PC-9 (cell line): Measurements from ENCODE around the gene COL27A1. TPM values are rescaled to one million over a fixed set of nuclear protein-coding genes. Genes with fewer than 3 reads are reported as not detected.

Experiments used
- BruUV-seq: library from RNA; stranded (reverse); fragments of 400-500 nt; replicated peaks from 2 replicates; lab custom pipeline; 2021; lab: Mats Ljungman, UMichigan
- CTCF ChIA-PET: fragments of 300-600 bp; sonication (Branson Sonifier 250); formaldehyde crosslinking; loops from one replicate; lab custom pipeline; 2022; ENCODE audit warnings: antibody characterized with exemption; lab: Charles Lee
- POLR2A ChIA-PET: fragments of 300-600 bp; sonication (Branson Sonifier 250); formaldehyde crosslinking; loops from one replicate; lab custom pipeline; 2022; ENCODE audit warnings: antibody characterized with exemption; ENCODE audit not compliant: unreplicated experiment; lab: Charles Lee
- DNase-seq, 2 experiments: peaks; one replicate each; pipeline versions ENCODE4 v3.0.0 to v3.0.0-alpha.2; 2015 to 2022; ENCODE audit warnings: mixed read lengths in 1 of 2
- H2AFZ ChIP-seq: fragments of 200-600 bp; sonication (generic); 2 replicates; pipeline ENCODE4 v1.8.1; 2017; ENCODE audit warnings: antibody characterized with exemption
- H3F3A ChIP-seq: fragments of 200-600 bp; sonication (generic); 2 replicates; pipeline ENCODE4 v1.8.1; 2017; ENCODE audit warnings: antibody characterized with exemption, mild to moderate bottlenecking, low read depth; ENCODE audit not compliant: insufficient read depth
- H3K27ac ChIP-seq: fragments of 200-600 bp; sonication (generic); 2 replicates; pipeline ENCODE4 v1.6.1; 2016; ENCODE audit warnings: mixed run types
- H3K27me3 ChIP-seq: fragments of 200-600 bp; sonication (generic); 2 replicates; pipeline ENCODE4 v1.6.1; 2016; ENCODE audit warnings: low read depth, mixed run types; ENCODE audit not compliant: insufficient read depth
- H3K36me3 ChIP-seq: fragments of 200-600 bp; sonication (generic); 2 replicates; pipeline ENCODE4 v1.6.1; 2016; ENCODE audit warnings: low read depth, mixed run types
- H3K4me1 ChIP-seq: fragments of 200-600 bp; sonication (generic); replicated peaks from 2 replicates; pipeline ENCODE4 v1.6.1; 2016; ENCODE audit warnings: mixed run types; ENCODE audit not compliant: insufficient read depth
- H3K4me2 ChIP-seq: fragments of 200-600 bp; sonication (generic); 2 replicates; pipeline ENCODE4 v1.6.1; 2017; ENCODE audit warnings: mixed run types
- H3K4me3 ChIP-seq: fragments of 200-600 bp; sonication (generic); 2 replicates; pipeline ENCODE4 v1.6.1; 2016; ENCODE audit warnings: mixed run types
- H3K79me2 ChIP-seq: fragments of 200-600 bp; sonication (generic); 2 replicates; pipeline ENCODE4 v1.6.1; 2017; ENCODE audit warnings: low read depth, mixed run types
- H3K9me2 ChIP-seq: fragments of 200-600 bp; sonication (generic); 2 replicates; pipeline ENCODE4 v1.8.1; 2017; ENCODE audit warnings: mild to moderate bottlenecking; ENCODE audit not compliant: insufficient read depth
- H3K9me3 ChIP-seq: fragments of 200-600 bp; sonication (generic); 2 replicates; pipeline ENCODE4 v1.8.1; 2016; ENCODE audit warnings: low read depth; ENCODE audit not compliant: insufficient read depth
- H4K20me1 ChIP-seq: fragments of 200-600 bp; sonication (generic); 2 replicates; pipeline ENCODE4 v1.8.1; 2017; ENCODE audit not compliant: insufficient read depth
- EZH2 ChIP-seq: fragments of 200-600 bp; sonication (generic); IDR thresholded peaks from 2 replicates; pipeline ENCODE4 v1.8.0; 2017; ENCODE audit warnings: antibody characterized with exemption, low read depth
- intact Hi-C: fragments of 100-400 bp; cut with micrococcal nuclease; formaldehyde crosslinking; loops from one replicate; pipeline ENCODE4 v1.10.0; 2022; ENCODE audit not compliant: unreplicated experiment
- total RNA-seq: library from RNA; stranded (reverse); gene quantifications from 2 replicates; pipeline ENCODE4 v1.2.3, GENCODE V29; 2021
- TF ChIP-seq, protein P1 (sequence below): fragments of 200-600 bp; sonication (generic); conservative IDR thresholded peaks from 2 replicates; pipeline ENCODE4 v1.6.1; 2017; ENCODE audit warnings: mixed run types, antibody characterized with exemption, mild to moderate bottlenecking, moderate library complexity

Gene COL27A1
- total RNA-seq, 1 experiment from 2014 or later = 0.39 TPM

DNA sequence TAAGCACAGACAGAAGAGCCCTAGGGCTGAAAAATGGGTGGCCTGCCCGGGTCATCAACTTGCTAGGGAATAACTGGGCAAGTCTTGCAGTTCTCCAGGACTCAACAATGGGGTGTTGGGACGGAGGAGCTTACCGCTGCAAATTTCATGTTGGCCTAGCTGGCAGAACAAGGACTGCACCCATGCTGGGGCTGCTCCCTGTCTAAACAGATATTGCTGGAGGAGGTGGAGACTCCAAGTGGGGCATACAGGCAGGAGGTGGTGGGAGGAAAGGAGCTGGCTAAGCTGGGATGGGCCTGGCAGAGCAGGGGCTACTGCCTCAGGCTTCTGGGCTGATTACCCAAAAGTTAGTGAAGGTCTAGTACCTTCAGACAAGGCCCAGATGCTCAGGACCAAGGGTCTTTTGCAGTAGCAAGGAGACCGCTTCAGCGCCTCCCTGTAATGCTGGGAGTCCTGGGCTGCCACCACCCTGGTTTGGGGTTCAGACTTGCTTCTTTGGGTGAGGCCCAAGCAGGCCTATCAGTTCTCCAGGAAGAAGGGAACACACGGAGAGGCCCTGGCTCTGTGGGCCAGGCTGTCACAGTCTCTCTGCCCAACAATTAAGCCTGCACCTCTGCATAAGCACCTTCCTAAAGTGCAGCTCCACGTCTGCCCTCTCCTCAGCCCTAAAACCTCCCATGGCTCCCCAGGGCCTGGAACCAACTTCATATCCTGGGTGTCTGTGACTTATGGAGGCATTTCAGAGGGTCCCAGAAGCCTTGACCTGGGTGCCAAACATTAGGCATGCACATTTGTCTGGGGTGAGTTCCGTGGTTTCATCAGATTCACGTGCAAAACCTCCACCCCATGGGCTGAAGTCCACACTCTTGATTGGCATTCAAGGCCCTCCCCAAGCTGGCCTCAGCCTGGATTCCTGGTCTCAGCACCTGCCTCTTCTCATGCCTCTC, 32.0 kb upstream of the COL27A1 start:
- no peak for DNase-seq
- H4K20me1 ChIP-seq = no peaks in the 10 kb centered on the region
- CTCF ChIA-PET = no interaction called here
- no peaks in the 10 kb centered on the region for H3K9me3 ChIP-seq
- H3K4me2 ChIP-seq = no peak overlapping the region
- H3K4me1 ChIP-seq = no peaks in the 10 kb centered on the region
- H3K9me2 ChIP-seq = no peaks in the 10 kb centered on the region
- no peak overlapping the region for H3K4me3 ChIP-seq
- no TSS peak for BruUV-seq
- no peak overlapping the region for H2AFZ ChIP-seq
- no peaks in the 10 kb centered on the region for H3K79me2 ChIP-seq
- POLR2A ChIA-PET = interaction anchor here (0.9 kb wide), 1 partner anchor 222 kb away, joined by 7 read pairs; no protein-coding TSS in a partner anchor
- intact Hi-C loops = no loop called here
- H3K36me3 ChIP-seq = no peaks in the 10 kb centered on the region
- no peak for TF ChIP-seq EZH2
- TF ChIP-seq, protein P1, sequence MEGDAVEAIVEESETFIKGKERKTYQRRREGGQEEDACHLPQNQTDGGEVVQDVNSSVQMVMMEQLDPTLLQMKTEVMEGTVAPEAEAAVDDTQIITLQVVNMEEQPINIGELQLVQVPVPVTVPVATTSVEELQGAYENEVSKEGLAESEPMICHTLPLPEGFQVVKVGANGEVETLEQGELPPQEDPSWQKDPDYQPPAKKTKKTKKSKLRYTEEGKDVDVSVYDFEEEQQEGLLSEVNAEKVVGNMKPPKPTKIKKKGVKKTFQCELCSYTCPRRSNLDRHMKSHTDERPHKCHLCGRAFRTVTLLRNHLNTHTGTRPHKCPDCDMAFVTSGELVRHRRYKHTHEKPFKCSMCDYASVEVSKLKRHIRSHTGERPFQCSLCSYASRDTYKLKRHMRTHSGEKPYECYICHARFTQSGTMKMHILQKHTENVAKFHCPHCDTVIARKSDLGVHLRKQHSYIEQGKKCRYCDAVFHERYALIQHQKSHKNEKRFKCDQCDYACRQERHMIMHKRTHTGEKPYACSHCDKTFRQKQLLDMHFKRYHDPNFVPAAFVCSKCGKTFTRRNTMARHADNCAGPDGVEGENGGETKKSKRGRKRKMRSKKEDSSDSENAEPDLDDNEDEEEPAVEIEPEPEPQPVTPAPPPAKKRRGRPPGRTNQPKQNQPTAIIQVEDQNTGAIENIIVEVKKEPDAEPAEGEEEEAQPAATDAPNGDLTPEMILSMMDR = no peak
- peaks cover 83% of the 10 kb centered on the region for H3K27me3 ChIP-seq
- H3K27ac ChIP-seq = no peak overlapping the region
- H3F3A ChIP-seq = no peaks in the 10 kb centered on the region

DNA sequence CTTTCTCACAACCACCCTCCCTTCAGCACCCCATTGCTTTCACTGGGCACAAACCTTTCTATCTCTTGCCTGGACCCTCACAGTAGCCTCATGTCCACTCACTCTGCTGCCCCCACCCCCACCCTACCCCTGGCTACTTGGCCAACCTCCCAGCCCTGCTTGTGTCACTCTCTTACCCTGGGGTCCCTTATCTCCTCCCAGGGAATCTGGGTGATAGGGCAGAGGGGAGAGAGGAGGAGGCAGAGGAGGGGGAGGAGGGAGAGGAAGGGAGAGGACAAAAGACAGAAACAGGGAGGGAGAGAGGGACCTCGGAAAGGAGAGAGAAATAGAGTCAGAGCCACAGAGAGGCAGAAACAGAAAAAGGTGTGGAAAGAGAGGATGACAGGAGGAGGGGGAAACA, 31.2 kb upstream of the COL27A1 start:
- H3K9me2 ChIP-seq = no peaks in the 10 kb centered on the region
- no peak overlapping the region for H3K4me3 ChIP-seq
- no peaks in the 10 kb centered on the region for H3K9me3 ChIP-seq
- H3K4me2 ChIP-seq = no peak overlapping the region
- H3F3A ChIP-seq = no peaks in the 10 kb centered on the region
- no peak overlapping the region for H3K27ac ChIP-seq
- intact Hi-C loops = no loop called here
- no peaks in the 10 kb centered on the region for H3K79me2 ChIP-seq
- H3K36me3 ChIP-seq = no peaks in the 10 kb centered on the region
- H2AFZ ChIP-seq = no peak overlapping the region
- POLR2A ChIA-PET = no interaction called here
- no peaks in the 10 kb centered on the region for H4K20me1 ChIP-seq
- H3K27me3 ChIP-seq = peaks cover 76% of the 10 kb centered on the region
- BruUV-seq = no TSS peak
- CTCF ChIA-PET = no interaction called here
- H3K4me1 ChIP-seq = no peaks in the 10 kb centered on the region
- TF ChIP-seq, protein P1 = no peak
- TF ChIP-seq EZH2 = no peak
- no peak for DNase-seq

DNA sequence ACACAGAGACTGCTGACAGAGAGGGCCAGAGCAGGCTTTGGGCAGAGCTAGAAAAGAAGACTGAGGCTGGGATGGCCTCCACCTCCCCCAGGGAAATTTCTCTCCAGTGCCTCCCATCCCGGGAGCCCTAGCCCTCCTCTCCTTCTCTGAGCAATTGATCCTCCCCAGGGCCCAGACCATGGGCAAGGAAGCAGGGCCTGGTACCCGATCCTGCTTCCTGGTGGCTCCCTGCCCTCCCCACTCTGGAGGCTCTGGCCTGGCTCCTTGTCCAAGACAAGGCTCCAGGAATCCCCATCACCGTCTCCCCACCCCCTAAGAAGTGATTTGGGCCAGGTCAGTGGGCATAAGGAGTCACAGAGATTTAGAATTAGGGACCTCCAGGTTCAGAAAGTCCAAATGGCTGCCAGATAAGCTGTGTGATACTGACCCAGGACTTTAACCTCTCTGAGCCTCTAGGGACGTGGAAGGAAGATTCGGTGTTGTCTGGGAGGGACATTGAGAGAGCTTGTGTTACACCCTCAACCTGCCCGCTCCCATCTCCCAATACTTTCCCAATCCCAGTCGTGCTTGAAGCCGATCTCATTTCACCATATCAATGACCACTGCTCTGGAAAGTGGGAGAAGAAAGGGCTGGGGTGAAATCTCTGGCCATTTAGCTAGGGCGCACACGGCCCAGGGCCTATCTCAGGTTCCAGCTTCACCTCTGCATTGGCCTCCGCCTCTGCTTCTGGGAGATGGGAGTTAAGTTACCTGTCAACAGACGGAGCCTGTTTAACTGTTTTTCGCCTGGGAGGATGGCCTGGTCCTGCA, 30.5 kb upstream of the COL27A1 start:
- intact Hi-C loops = no loop called here
- BruUV-seq = no TSS peak
- Histone ChIP-seq H3K36me3 (no peaks in the 10 kb centered on the region), H3K4me2 (no peak overlapping the region), H3K27ac (no peak overlapping the region), H3F3A (no peaks in the 10 kb centered on the region), H3K27me3 (peaks cover 79% of the 10 kb centered on the region), H3K4me3 (no peak overlapping the region), H3K9me3 (no peaks in the 10 kb centered on the region), H2AFZ (no peak overlapping the region), H3K79me2 (no peaks in the 10 kb centered on the region), H4K20me1 (no peaks in the 10 kb centered on the region), H3K9me2 (no peaks in the 10 kb centered on the region), H3K4me1 (no peaks in the 10 kb centered on the region)
- TF ChIP-seq, protein P1 = no peak
- TF ChIP-seq EZH2 = no peak
- ChIA-PET POLR2A (no interaction called here), CTCF (no interaction called here)
- DNase-seq = no peak
